Activated naive CD4-positive, alpha-beta T cell treated with anti-CD3 and anti-CD28 coated beads, Interleukin-2, amount 50 U/mL, for 16 hours (primary cell): ENCODE measurements around the gene GALNT13.

Source experiments
- DNase-seq: peaks from one replicate; pipeline ENCODE4 v3.0.0-alpha.2; 2020

GALNT13 gene

GRCh38 chr2:154133823-154134222, 262.1 kb downstream of the GALNT13 start:
- no peak for DNase-seq

GRCh38 chr2:154140249-154141025, 268.7 kb downstream of the GALNT13 start:
- DNase-seq = no peak

GRCh38 chr2:154142480-154142879, 270.8 kb downstream of the GALNT13 start:
- DNase-seq = no peak

- no peak for DNase-seq
These were observed 271.4 kb downstream of the GALNT13 start for GRCh38 chr2:154143105-154143504.

- DNase-seq = no peak
These were observed 286.4 kb downstream of the GALNT13 start for GRCh38 chr2:154158101-154158500.

- DNase-seq = no peak
These were observed 289.6 kb downstream of the GALNT13 start for GRCh38 chr2:154161286-154161685.

- no peak for DNase-seq
These were observed 298.7 kb downstream of the GALNT13 start for GRCh38 chr2:154170400-154170799.

GRCh38 chr2:154173164-154173563, 301.4 kb downstream of the GALNT13 start:
- no peak for DNase-seq

GRCh38 chr2:154173919-154174318, 302.2 kb downstream of the GALNT13 start:
- no peak for DNase-seq

GRCh38 chr2:154182008-154182407, 310.3 kb downstream of the GALNT13 start:
- DNase-seq = no peak

- DNase-seq = no peak
These were observed 316.2 kb downstream of the GALNT13 start for GRCh38 chr2:154187948-154188347.

- no peak for DNase-seq
These were observed 318.2 kb downstream of the GALNT13 start for GRCh38 chr2:154189953-154190352.

- no peak for DNase-seq
These were observed 321.5 kb downstream of the GALNT13 start for GRCh38 chr2:154193246-154193645.

- no peak for DNase-seq
These were observed 323.4 kb downstream of the GALNT13 start for GRCh38 chr2:154194909-154195643.

- no peak for DNase-seq
These were observed 324.0 kb downstream of the GALNT13 start for GRCh38 chr2:154195644-154196195.

GRCh38 chr2:154198866-154199265, 327.1 kb downstream of the GALNT13 start:
- no peak for DNase-seq

- no peak for DNase-seq
These were observed 331.5 kb downstream of the GALNT13 start for GRCh38 chr2:154203206-154203605.

GRCh38 chr2:154203902-154204301, 332.2 kb downstream of the GALNT13 start:
- DNase-seq = no peak

- DNase-seq = no peak
These were observed 335.7 kb downstream of the GALNT13 start for GRCh38 chr2:154207288-154208047.

GRCh38 chr2:154223726-154224125, 352.0 kb downstream of the GALNT13 start:
- no peak for DNase-seq

GRCh38 chr2:154226931-154227330, 355.2 kb downstream of the GALNT13 start:
- DNase-seq = no peak

- DNase-seq = no peak
These were observed 357.0 kb downstream of the GALNT13 start for GRCh38 chr2:154228566-154229280.

- no peak for DNase-seq
These were observed 358.2 kb downstream of the GALNT13 start for GRCh38 chr2:154229966-154230365.
